Stimulated activated CD8-positive, alpha-beta memory T cell treated with anti-CD3 and anti-CD28 coated beads, Interleukin-4, amount 100 ng/mL, for 24 hours (primary cell): ENCODE measurements around the gene UNC45A.
"Not testable (repeated sequence)": the region's sequence is repeated elsewhere in the genome, so short reads cannot be mapped to it uniquely, and the experiment has no call there.

Experiments
- DNase-seq: peaks from one replicate; pipeline ENCODE4 v3.0.0-alpha.2; 2020; ENCODE audit warnings: low read depth

UNC45A gene

DNA sequence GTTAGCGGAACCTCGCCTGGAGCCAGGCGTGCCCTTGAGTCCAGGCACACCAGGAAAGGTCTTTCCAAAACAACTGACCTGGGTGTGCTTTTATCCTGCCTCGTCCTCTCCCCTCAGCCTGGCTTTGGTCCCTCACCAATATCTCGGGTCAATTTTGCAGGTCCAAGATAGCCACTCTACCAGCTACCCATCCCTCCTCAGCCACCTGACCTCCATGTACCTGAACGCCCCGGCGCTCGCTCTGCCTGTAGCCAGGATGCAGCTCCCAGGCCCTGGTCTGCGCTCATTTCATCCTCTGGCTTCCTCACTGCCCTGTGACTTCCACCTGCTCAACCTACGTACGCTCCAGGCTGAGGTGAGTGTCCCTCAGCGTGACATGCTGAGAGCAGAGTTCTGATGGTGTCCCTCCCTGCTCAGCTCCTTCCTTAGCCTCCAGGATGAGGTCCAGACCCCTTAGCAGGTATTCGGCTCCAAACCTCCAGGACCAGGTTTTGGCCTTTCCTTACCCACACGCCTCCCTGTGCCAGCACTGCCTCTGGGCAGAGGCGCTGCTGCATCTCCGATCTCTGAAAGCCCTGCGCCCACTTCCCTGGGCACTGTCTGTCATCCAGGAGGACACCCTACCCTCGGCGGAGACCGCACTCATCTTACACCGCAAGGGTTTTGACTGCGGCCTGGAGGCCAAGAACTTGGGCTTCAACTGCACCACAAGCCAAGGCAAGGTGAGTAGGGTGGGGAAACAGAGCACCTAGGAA, 16.9 kb upstream of the UNC45A start:
- no peak for DNase-seq

DNA sequence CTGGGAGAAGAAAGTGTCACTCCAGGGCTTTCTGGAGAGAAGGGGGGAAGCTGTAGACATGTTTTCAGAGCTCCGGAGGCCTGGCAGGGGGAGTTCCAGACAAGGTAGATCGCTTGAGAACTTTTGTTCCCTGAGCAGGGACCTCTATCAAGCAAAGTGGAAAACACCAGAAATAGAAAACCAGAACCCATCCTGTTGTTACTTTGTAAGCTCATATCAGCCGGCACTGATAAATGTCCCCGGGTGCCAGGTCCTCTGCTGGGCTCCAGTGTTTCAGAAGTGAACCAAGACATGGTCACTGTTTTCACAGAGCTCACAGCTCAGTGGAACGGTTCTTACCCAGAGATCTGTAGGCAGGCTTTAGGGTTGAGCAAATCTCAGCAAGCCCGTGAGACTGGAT, 16.2 kb upstream of the UNC45A start:
- no peak for DNase-seq

DNA sequence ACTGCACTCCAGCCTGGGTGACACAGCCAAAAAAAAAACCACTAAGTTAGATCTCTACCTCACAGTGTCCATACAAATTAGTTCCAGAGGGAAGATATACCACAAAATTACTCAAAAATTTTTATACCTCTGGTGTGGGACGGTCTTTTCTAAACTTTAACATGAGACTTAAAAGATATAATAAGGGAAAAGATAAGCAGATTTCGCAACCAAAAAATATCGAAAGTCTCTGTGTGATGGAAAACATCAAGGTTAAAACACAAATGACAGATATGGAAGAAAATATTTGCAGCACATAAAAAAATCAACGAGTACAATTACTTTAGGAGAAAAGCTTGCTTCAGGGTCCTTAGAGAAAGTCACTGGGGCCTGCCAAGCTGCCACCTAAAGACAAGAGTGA, 13.2 kb upstream of the UNC45A start:
- DNase-seq = no peak

DNA sequence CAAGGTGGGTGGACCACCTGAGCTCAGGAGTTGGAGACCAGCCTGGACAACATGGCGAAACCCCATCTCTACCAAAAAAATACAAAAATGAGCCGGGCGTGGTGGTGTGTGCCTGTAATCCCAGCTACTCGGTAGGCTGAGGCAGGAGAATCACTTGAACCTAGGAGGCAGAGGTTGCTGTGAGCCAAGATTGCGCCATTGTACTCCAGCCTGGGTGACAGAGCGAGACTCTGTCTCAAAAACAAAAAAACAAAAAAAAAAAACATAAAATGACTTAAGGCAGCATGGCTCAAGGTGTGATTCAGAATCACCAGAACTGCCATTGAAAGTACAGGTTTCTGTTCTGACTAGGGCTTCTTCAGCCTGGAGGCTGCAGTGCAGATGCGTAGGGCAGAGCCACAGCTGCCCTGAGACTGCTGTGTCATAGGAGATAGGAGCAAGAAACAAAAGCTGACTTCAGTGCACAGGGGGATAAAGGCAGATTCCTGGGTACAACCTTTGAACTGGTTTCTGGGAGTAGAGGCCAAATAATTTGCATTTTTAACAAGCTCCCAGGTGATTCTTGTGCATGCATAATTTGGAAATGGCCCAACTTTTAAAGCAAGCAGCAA, 12.3 kb upstream of the UNC45A start:
- DNase-seq = not testable (repeated sequence)

DNA sequence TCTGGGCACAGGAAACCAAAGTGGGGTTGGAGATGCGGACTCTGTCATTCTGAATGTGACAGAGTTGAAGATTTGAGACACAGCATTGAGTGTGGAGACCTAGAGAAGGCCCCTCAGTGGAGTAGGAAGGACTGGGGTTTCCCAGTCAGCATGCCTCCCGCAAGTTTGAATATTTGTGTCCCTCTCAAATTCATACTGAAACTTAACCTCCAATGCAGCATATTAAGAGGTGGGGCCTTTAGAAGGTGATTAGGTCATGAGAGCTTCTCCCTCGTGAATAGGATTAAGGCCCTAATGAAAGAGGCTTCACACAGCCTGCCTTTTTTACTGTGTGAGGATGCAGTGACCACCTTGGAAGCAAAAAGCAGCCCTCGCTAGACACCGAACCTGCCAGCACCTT, 10.7 kb upstream of the UNC45A start:
- DNase-seq = no peak

DNA sequence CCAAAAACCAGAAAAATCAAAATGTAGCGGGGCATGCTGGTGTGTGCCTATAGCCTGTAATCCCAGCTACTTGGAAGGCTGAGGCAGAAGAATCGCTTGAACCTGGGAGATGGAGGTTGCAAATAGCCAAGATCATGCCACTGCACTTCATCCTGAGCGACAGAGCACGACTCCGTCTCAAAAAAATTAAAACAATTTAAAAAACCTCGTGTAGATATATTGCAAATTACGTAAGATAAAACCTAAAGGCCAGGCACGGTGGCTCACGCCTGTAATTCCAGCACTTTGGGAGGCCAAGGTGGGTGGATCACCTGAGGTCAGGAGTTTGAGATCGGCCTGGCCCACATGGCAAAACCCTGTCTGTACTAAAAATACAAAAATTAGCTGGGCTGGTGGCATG, 8.3 kb upstream of the UNC45A start:
- not testable (repeated sequence) for DNase-seq

DNA sequence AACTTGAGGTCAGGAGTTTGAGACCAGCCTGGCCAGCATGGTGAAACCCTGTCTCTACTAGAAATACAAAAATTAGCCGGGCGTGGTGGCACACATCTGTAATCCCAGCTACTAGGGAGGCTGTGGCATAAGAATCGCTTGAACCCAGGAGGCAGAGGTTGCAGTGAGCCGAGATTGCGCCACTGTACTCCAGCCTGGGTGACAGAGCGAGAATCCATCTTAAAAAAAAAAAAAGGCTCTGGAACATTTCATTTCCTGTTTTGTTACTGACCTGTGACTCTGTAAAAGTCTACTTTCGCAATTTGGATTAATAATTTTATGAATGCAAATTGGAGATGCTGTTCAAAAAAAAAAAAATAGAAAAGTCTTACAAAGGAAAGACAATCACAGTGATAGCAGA, 7.0 kb upstream of the UNC45A start:
- not testable (repeated sequence) for DNase-seq

DNA sequence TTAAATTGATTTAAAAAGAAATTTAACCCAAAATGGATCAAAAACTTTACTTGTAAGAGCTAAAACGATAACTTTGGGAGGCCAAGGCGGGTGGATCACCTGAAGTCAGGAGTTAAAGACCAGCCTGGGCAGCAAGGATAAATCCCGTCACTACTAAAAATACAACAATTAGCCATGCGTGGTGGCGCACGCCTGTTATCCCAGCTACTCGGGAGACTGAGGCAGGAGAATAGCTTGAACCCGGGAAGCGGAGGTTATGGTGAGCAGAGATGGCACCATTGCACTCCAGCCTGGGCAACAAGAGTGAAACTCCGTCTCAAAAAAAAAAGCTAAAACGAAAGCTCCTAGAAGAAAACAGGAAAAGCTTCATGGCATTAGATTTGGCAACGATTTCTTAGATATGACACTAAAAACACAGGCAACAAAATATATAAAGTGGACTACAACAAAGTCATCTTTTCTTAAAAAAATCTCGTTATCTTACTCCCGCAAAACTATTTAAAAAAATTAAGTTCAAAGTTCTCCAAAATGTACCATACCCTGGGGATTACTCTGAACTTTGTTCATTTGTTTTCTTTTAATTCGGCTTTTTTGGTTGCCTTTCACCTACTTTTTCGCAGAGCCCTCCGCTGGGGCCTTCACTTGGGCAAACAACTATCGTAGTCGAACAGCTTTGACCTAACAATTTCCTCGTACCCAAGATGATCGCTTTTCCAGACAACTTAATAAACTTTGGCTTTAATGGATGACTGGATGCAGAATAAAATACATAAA, 5.7 kb upstream of the UNC45A start:
- no peak for DNase-seq

DNA sequence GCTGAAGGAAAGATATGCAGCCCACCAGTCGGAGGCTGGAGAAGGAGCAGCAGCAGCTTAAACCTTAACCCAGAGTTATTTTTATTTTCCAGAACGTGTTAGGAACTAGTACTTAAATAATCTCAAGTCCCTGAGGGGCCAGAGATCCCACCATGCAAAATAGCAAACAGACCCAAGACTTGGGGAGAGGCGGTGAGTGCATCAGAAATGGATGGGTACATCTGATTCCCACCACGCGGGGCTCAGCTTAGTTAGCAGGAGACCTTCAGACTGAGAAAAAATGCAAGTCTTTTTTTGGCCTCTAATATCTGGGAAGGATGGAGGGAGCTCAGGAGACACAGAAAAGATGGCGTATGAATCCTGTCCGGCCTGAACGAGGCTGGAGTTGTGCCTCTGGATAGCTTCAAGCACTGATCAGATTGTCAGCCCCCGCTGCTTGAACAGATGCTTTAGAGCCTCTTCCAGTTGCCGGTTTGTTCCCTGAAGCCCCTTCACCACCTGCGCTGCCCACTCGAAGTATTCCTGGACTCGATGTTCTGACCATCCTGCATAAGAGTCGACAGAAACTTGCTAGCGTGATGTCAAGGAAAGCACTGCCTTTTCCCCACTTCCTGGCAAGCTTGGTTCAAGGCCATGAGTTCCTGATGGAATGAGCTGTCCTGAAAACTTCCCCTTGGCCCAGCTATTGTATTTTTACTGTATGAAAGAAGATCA, 4.1 kb upstream of the UNC45A start:
- no peak for DNase-seq

DNA sequence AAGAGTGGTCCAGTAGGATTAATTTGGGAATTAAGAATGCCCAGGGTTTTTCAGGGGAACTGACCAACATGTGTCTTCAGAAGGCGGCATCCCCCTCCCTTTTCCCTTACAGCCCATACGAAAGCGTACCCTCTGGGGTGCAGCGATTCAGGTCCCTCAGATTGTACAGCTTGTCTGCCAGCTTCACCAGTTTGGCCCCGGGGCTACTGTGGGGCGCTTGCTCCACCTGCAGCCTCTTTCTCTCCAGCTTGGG, 3.6 kb upstream of the UNC45A start:
- DNase-seq = no peak

DNA sequence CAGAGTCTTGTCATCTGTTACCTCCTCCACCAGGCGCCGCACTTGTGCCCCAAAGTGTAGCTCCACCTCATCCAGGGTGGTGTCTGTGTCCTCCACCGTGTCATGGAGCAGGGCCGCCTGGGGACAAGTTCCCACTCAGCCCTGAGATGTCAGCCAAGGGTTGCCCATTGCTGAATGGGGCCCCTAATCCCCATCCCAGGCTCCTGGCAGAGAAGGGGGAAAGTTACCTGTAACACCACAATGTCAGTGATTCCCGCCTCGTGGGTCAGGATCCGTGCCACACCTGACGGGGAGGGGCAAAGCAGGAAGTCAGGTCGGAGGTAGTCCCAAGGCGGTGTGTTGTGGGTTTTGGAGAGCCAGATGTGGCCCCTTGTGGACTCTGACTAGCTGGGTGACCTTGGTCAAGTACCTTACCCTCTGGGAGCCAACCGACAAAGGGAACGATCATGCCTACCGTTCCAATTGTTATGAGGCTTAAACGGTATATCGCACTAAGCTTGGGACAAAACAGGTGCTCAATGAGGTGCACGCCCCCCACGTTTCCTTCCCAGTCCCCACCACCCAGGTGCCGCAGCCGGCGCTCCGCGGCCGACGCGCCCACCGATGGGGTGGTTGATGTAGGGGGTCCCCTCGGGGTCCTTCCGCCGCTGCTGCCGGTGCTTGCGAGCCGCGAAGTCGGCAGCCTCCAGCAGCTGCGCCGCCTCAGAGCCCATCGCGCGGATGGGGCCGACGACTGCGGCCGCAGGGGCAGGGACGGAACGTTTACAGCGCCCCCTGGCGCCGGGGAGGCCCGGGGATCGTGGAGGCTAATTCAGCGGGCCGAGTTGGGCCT, 3.0 kb upstream of the UNC45A start, which contains the start of gene HDDC3:
TSS of gene HDDC3 (minus strand) at position 722 of the 832 bp plus-strand sequence. CDS start at position 713, 9 bp downstream.
- DNase-seq = peak; percentile 85

DNA sequence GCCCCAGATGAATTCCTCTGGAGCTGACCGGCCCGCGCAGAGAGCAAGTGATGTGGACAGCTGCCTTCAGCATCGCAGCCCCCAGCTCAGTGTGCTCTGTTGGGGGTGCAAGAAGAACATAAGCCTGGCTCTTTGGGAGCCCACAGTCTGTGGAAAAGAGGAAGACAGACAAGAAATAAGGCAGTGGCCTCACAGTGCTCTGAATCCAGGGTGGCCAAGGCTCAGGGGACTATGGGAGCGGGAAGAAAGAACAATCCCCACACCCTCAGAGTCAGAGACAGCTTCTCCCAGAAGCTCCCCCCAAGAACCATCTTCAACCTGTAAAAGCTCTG, 2.5 kb upstream of the UNC45A start:
- no peak for DNase-seq

DNA sequence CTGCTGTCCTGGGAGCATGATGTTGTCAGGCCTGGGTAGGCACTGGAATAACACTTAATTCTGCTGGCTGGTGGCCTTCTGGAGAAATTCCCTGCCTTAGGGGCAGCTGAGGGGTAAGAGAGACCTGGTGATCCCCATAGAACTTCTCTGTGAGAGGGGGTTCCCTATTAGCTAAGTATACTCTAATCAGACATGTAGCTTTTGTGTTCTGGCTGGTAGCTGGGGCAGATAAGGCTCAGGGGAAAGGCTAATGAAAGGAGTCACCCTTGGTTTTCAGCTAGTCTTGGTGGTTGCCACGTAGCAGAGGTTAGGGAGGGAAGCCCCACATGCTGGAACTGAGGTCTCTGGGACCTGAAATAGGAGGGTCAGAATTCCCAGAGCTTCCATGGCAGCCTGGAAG, 1.8 kb upstream of the UNC45A start:
- DNase-seq = no peak

DNA sequence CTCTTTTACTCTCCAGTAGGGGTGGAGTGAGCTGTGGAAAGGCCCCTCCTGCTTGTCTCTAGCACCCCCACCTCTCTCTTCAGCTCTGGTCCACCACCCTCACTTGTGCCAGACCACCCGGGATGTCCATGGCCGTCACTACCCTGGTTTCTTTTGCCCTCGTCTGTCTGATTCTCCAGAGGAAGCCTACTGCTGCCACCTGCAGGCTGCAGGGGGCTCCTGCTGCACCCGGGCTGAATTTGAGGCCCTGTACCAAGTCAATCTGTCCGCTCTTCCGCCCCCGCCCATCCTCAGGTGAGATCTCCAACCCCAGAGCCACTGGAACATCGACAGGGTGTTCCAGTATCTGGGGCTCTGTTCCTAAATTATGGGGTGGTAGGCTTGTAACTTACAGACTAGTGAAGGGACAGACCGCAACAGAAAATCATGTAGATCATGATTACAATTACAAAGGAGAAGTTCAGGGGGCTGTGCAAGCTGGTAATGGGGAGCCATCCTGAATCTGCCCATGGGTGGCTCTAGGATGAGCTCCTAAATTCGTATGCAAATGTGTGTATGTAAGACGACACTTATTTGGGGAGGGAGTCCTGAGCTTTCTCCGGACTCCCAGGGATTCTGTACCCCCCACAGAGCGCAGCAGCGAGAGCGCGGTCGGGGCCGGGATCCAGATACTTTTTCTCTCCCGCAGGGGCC, 683 bp upstream of the UNC45A start:
- DNase-seq = peak; percentile 81

DNA sequence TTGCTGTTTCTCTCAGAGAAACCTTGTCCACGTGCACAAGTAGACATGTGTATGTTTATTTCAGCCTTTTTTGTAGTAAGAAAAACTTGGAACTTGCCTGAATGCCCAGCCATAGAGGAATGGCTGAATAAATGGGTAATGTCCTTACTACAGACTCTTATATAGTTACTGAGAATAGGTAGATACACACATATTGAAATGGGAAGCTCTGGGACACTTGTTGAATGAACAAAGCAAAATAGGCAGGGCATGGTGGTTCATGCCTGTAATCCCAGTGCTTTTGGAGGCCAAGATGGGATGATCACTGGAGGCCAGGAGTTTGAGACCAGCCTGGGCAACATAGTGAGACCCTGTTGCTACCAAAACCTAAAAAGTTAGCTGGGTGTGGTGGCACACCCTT, 1.7 kb downstream of the UNC45A start:
- DNase-seq = no peak

DNA sequence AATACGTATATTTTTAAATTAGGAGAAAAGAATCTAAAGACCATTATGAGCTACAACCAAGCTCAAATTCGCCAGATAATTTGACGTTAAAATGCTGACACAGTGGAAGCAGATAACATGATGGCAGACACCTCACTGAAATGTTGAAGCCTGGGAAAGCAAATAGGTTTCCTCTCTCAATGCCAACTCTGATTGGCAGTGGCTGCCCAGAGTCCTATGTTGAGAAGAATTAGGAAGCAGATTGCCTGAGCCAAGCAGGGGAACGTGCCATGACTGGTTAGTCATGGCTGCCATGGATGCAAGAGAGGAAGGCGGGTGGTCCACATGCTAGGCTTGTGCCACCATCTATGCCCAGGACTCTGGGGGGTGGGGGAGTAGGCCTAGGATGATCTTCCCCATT, 3.2 kb downstream of the UNC45A start:
- DNase-seq = no peak

DNA sequence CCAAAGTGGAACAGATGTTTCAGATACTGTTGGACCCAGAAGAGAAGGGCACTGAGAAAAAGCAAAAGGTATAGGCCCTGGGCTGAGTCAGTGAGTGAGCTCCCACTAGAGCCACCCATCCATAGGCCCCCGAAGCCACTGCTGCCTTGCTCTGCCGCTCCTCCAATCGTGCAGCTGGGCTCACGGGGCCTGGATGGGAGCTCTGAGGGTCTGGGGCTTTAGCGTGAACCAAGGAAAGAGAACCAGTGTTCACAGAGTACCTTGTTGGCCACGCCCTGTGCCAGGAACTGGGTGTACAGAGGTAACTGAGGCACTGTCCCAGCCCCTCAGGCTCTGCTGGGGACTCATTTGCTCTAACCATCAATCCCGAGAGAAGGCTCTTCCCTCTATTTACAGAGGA, 4.7 kb downstream of the UNC45A start:
- DNase-seq = no peak

DNA sequence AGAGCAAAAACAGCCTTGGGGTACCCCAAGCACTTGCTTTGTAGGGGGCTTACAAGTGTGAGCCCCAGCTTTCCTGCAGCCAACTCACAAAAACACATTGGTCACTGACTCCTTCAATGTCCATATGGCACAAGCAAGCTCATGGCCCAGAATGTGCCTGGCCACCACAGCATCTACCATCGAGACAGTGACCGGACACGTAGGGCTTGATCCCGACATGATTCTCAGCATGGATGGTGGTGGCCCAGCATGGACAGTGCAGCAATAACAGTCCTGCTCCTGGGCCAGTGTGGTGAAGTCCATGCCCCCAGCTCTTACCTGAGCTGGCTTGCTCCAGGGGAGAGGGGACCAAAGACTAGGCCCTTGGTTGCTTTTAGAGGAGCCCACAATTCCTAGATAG, 6.0 kb downstream of the UNC45A start:
- DNase-seq = no peak

DNA sequence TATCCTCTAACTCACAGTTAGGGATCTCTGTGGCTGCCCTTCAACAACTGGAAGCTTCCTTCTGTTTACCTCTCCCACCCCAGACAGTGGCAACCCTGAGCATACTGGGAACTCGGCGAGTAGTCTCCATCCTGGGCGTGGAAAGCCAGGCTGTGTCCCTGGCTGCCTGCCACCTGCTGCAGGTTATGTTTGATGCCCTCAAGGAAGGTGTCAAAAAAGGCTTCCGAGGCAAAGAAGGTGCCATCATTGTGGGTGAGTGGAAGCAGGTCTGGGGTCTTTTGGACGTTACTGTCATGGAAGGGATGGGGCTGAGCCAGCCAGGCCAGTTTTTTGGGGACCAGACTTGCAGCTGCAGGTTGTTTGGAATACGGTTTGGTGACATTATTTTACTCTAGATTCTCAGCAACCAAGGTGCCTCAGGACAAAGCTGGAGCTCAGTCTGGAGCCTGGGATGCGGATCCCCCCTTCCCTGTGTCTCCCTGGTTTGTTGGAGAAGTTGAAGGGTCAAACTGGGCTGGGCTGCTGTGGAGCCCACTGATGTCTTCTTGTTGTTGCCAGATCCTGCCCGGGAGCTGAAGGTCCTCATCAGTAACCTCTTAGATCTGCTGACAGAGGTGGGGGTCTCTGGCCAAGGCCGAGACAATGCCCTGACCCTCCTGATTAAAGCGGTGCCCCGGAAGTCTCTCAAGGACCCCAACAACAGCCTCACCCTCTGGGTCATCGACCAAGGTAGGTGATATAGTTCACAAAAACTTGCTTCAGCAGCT, 7.5 kb downstream of the UNC45A start:
- no peak for DNase-seq

DNA sequence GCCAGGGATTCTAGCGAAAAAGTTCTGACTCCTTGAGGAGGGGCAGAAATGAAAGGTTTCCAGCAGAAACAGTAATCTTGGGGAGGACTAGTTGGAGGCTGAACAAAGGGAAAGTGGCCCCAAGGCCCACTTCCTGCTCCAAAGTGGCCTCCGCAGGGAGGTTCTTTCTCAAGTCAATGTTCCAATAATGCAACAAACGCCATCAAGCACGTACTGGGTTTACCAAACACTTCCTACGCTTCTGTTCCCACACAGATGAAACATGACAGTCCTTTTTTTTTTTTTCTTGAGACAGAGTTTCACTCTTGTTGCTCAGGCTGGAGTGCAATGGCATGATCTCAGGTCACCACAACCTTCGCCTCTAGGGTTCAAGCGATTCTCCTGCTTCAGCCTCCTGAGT, 10.0 kb downstream of the UNC45A start:
- no peak for DNase-seq

DNA sequence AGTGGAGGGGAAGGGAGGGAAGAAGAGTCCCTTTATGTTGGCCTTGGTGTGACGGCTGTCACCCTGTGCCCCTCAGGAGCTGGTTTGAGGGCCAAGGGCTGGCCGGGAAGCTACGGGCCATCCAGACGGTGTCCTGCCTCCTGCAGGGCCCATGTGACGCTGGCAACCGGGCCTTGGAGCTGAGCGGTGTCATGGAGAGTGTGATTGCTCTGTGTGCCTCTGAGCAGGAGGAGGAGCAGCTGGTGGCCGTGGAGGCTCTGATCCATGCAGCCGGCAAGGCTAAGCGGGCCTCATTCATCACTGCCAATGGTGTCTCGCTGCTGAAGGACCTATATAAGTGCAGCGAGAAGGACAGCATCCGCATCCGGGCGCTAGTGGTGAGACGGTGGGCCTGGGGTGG, 11.5 kb downstream of the UNC45A start:
- DNase-seq = no peak
